Hematopoietic multipotent progenitor cell treated with erythropoietin and hydrocortisone succinate and interleukin-3 and kit ligand, for 4 days (in vitro differentiated cells): Measurements from ENCODE around the gene AHNAK.

Experiments used
- DNase-seq: peaks from one replicate; pipeline ENCODE4 v3.0.0-alpha.2; 2015

AHNAK gene

GRCh38 chr11:62494246-62494645 is 52.4 kb downstream of the AHNAK start:
- no peak for DNase-seq

GRCh38 chr11:62493801-62494200 is 52.8 kb downstream of the AHNAK start:
- no peak for DNase-seq

- no peak for DNase-seq
These were observed 54.0 kb downstream of the AHNAK start for GRCh38 chr11:62492586-62492985.

GRCh38 chr11:62491571-62492329 is 54.9 kb downstream of the AHNAK start:
- DNase-seq = peak; percentile 29

- no peak for DNase-seq
These were observed 57.4 kb downstream of the AHNAK start for GRCh38 chr11:62489204-62489603.

- no peak for DNase-seq
These were observed 58.7 kb downstream of the AHNAK start for GRCh38 chr11:62487738-62488551.

- DNase-seq = no peak
These were observed 59.5 kb downstream of the AHNAK start for GRCh38 chr11:62487136-62487535.

- DNase-seq = no peak
These were observed 62.3 kb downstream of the AHNAK start for GRCh38 chr11:62484352-62484751.

GRCh38 chr11:62482753-62483152 is 63.9 kb downstream of the AHNAK start:
- DNase-seq = no peak

GRCh38 chr11:62479631-62480201 is 66.9 kb downstream of the AHNAK start:
- DNase-seq = no peak

GRCh38 chr11:62477927-62478326 is 68.7 kb downstream of the AHNAK start:
- DNase-seq = no peak

- DNase-seq = peak; percentile 53
These were observed 74.3 kb downstream of the AHNAK start for GRCh38 chr11:62472063-62472884.

GRCh38 chr11:62471603-62472002 is 75.0 kb downstream of the AHNAK start:
- DNase-seq = no peak

- DNase-seq = no peak
These were observed 78.0 kb downstream of the AHNAK start for GRCh38 chr11:62468577-62468976.

- peak; percentile 30 for DNase-seq
These were observed 80.2 kb downstream of the AHNAK start for GRCh38 chr11:62466444-62466843.

- DNase-seq = no peak
These were observed 82.0 kb downstream of the AHNAK start for GRCh38 chr11:62464655-62465054.

GRCh38 chr11:62463121-62463542 is 83.5 kb downstream of the AHNAK start:
- DNase-seq = peak; percentile 83

GRCh38 chr11:62462508-62462892 is 84.1 kb downstream of the AHNAK start:
- DNase-seq = peak; percentile 31

- peak; percentile 82 for DNase-seq
These were observed 84.7 kb downstream of the AHNAK start for GRCh38 chr11:62461740-62462507.

- DNase-seq = no peak
These were observed 87.5 kb downstream of the AHNAK start for GRCh38 chr11:62459080-62459479.

- peak; percentile 74 for DNase-seq
These were observed 88.2 kb downstream of the AHNAK start for GRCh38 chr11:62458212-62459002.
